ENCODE results near the gene DNAJC10.
A peak's percentile ranks its signal among the peaks of the same experiment; 100 is the strongest.

DNAJC10 gene

GRCh38 chr2:182798736-182799135, 82.7 kb downstream of the DNAJC10 start:
- DNase-seq = no peak

GRCh38 chr2:182804128-182804527, 88.1 kb downstream of the DNAJC10 start:
- no peak for DNase-seq

- no peak for DNase-seq
Measured at GRCh38 chr2:182807319-182807718, 91.3 kb downstream of the DNAJC10 start.

GRCh38 chr2:182810087-182810486, 94.0 kb downstream of the DNAJC10 start:
- DNase-seq = no peak

GRCh38 chr2:182814380-182814779, 98.3 kb downstream of the DNAJC10 start:
- DNase-seq = no peak

- DNase-seq = no peak
Measured at GRCh38 chr2:182814804-182815203, 98.7 kb downstream of the DNAJC10 start.

GRCh38 chr2:182816866-182817265, 100.8 kb downstream of the DNAJC10 start:
- no peak for DNase-seq

GRCh38 chr2:182817558-182817957, 101.5 kb downstream of the DNAJC10 start:
- DNase-seq = no peak

GRCh38 chr2:182818501-182818900, 102.4 kb downstream of the DNAJC10 start:
- DNase-seq = no peak

GRCh38 chr2:182818925-182819324, 102.9 kb downstream of the DNAJC10 start:
- DNase-seq = no peak

GRCh38 chr2:182819412-182819811, 103.4 kb downstream of the DNAJC10 start:
- DNase-seq = no peak

GRCh38 chr2:182821182-182821581, 105.1 kb downstream of the DNAJC10 start:
- no peak for DNase-seq

- no peak for DNase-seq
Measured at GRCh38 chr2:182822733-182823132, 106.7 kb downstream of the DNAJC10 start.

GRCh38 chr2:182824056-182824766, 108.2 kb downstream of the DNAJC10 start:
- no peak for DNase-seq

GRCh38 chr2:182824767-182825158, 108.7 kb downstream of the DNAJC10 start:
- no peak for DNase-seq

GRCh38 chr2:182826064-182826463, 110.0 kb downstream of the DNAJC10 start:
- no peak for DNase-seq

- no peak for DNase-seq
Measured at GRCh38 chr2:182826496-182826895, 110.4 kb downstream of the DNAJC10 start.

- DNase-seq = no peak
Measured at GRCh38 chr2:182827182-182827879, 111.3 kb downstream of the DNAJC10 start.

GRCh38 chr2:182831101-182831500, 115.0 kb downstream of the DNAJC10 start:
- no peak for DNase-seq

- peak; percentile 33 for DNase-seq
Measured at GRCh38 chr2:182831921-182832320, 115.9 kb downstream of the DNAJC10 start.

GRCh38 chr2:182833084-182833854, 117.2 kb downstream of the DNAJC10 start:
- DNase-seq = no peak

GRCh38 chr2:182834293-182834692, 118.2 kb downstream of the DNAJC10 start:
- DNase-seq = no peak

GRCh38 chr2:182836451-182836850, 120.4 kb downstream of the DNAJC10 start:
- DNase-seq = no peak
